NCI-H2107 treated with DMSO at 0.1 percent for 48 hours (cell line): ENCODE data around the gene CLDN22.
"Not testable (repeated sequence)": the region's sequence is repeated elsewhere in the genome, so short reads cannot be mapped to it uniquely, and the experiment has no call there.

ENCODE experiments used
- DNase-seq: peaks from one replicate; lab custom pipeline; 2025; ENCODE audit not compliant: unreplicated experiment; lab: John Stamatoyannopoulos, UW

CLDN22 gene

GRCh38 chr4:183347566-183347965 lies 27.5 kb upstream of the CLDN22 start:
- no peak for DNase-seq

- no peak for DNase-seq
These were observed 27.1 kb upstream of the CLDN22 start for GRCh38 chr4:183347146-183347545.

- DNase-seq: no peak
These were observed 25.2 kb upstream of the CLDN22 start for GRCh38 chr4:183345261-183345660.

GRCh38 chr4:183344523-183345255 lies 24.6 kb upstream of the CLDN22 start:
- DNase-seq: no peak

- no peak for DNase-seq
These were observed 23.7 kb upstream of the CLDN22 start for GRCh38 chr4:183343730-183344129.

GRCh38 chr4:183342541-183343533 lies 22.8 kb upstream of the CLDN22 start:
- DNase-seq: no peak

GRCh38 chr4:183337833-183338232 lies 17.8 kb upstream of the CLDN22 start:
- no peak for DNase-seq

- no peak for DNase-seq
These were observed 17.3 kb upstream of the CLDN22 start for GRCh38 chr4:183337349-183337748.

GRCh38 chr4:183335369-183335940 lies 15.4 kb upstream of the CLDN22 start:
- DNase-seq: no peak

- no peak for DNase-seq
These were observed 13.9 kb upstream of the CLDN22 start for GRCh38 chr4:183333983-183334382.

- no peak for DNase-seq
These were observed 13.1 kb upstream of the CLDN22 start for GRCh38 chr4:183333202-183333601.

GRCh38 chr4:183332447-183332846 lies 12.4 kb upstream of the CLDN22 start:
- no peak for DNase-seq

GRCh38 chr4:183330841-183331240 lies 10.8 kb upstream of the CLDN22 start:
- DNase-seq: no peak

GRCh38 chr4:183329954-183330742 lies 10.1 kb upstream of the CLDN22 start:
- no peak for DNase-seq

- no peak for DNase-seq
These were observed 9.2 kb upstream of the CLDN22 start for GRCh38 chr4:183329244-183329643.

GRCh38 chr4:183328832-183329231 lies 8.8 kb upstream of the CLDN22 start:
- no peak for DNase-seq

GRCh38 chr4:183327827-183328226 lies 7.8 kb upstream of the CLDN22 start:
- no peak for DNase-seq

GRCh38 chr4:183326853-183327252 lies 6.8 kb upstream of the CLDN22 start:
- no peak for DNase-seq

GRCh38 chr4:183326387-183326786 lies 6.3 kb upstream of the CLDN22 start:
- not testable (repeated sequence) for DNase-seq

- DNase-seq: no peak
These were observed 4.5 kb upstream of the CLDN22 start for GRCh38 chr4:183324619-183325018.

GRCh38 chr4:183324056-183324455 lies 4.0 kb upstream of the CLDN22 start:
- DNase-seq: not testable (repeated sequence)
